ENCODE measurements around the gene FAM98C. TPM values are rescaled to one million over a fixed set of nuclear protein-coding genes. Genes with fewer than 3 reads are reported as not detected.

Gene FAM98C
- total and polyA plus RNA-seq, 2 of the 13 experiments (the other 11 are each of a cell fraction or from before 2014, with no cell fraction given), result 10.0 to 11.5 TPM

GRCh38 chr19:38374332-38375097, 28.4 kb upstream of the FAM98C start, which contains the start of gene PSMD8 (continued):
- TF ChIP-seq DBP (CRISPR knock-in tag; IDR thresholded peaks at IDR 0.05; ENCODE audit: not compliant biosample characterization), result no peak
- peak; percentile 52; the same call in 1 of the 2 replicates for TF ChIP-seq ZSCAN20 (CRISPR knock-in tag; IDR thresholded peaks at IDR 0.05; ENCODE audit: borderline replicate concordance)
- TF ChIP-seq SALL1 (CRISPR knock-in tag; IDR thresholded peaks at IDR 0.05), result peak; percentile 85
- TF ChIP-seq GFI1 (CRISPR knock-in tag; IDR thresholded peaks at IDR 0.05; ENCODE audit: borderline replicate concordance), result 0 out of 2 replicates have a peak, but pooled peaks have one; percentile 15
- TF ChIP-seq ZNF567 (CRISPR knock-in tag; IDR thresholded peaks at IDR 0.05; ENCODE audit: borderline replicate concordance), result peak; percentile 70; the same call in 1 of the 2 replicates
- TF ChIP-seq SAFB2 (CRISPR knock-in tag; IDR thresholded peaks at IDR 0.05; ENCODE audit: borderline replicate concordance, low read depth), result peak; percentile 92; the same call in 1 of the 2 replicates
- peak; percentile 60; the same call in 1 of the 2 replicates for TF ChIP-seq ZSCAN21 (CRISPR knock-in tag; IDR thresholded peaks at IDR 0.05; ENCODE audit: borderline replicate concordance)
- peak; percentile 64; the same call in 1 of the 2 replicates for TF ChIP-seq KDM5A (IDR thresholded peaks at IDR 0.05; ENCODE audit: borderline replicate concordance, low read length)
- no peak for TF ChIP-seq PRDM4 (CRISPR knock-in tag; IDR thresholded peaks at IDR 0.05; ENCODE audit: borderline replicate concordance)
- no peak; the same call in 1 of the 2 replicates for TF ChIP-seq ZFP1 (CRISPR knock-in tag; IDR thresholded peaks at IDR 0.05)
- peak; percentile 93; the same call in 1 of the 2 replicates for TF ChIP-seq NFATC3 (CRISPR knock-in tag; IDR thresholded peaks at IDR 0.05)
- TF ChIP-seq MXD3 (CRISPR knock-in tag; IDR thresholded peaks at IDR 0.05), result peak; percentile 55; the same call in 1 of the 2 replicates
- no peak for TF ChIP-seq CHD4 (IDR thresholded peaks at IDR 0.05; ENCODE audit: borderline replicate concordance, low read length)
- peak; percentile 93; the same call in 1 of the 2 replicates for TF ChIP-seq ZNF788 (CRISPR knock-in tag; IDR thresholded peaks at IDR 0.05; ENCODE audit: borderline replicate concordance)
- TF ChIP-seq ZNF597 (CRISPR knock-in tag; IDR thresholded peaks at IDR 0.05), result no peak
- TF ChIP-seq REXO4 (CRISPR knock-in tag; IDR thresholded peaks at IDR 0.05; ENCODE audit: borderline replicate concordance), result no peak
- no peak for TF ChIP-seq POLR2AphosphoS2 (IDR thresholded peaks at IDR 0.05; ENCODE audit: low read depth, low read length)
- TF ChIP-seq ZFP62 (CRISPR knock-in tag; IDR thresholded peaks at IDR 0.05), result no peak
- peak; percentile 45; the same call in 1 of the 2 replicates for TF ChIP-seq ZBED4 (CRISPR knock-in tag; IDR thresholded peaks at IDR 0.05; ENCODE audit: borderline replicate concordance)
